Parathyroid adenoma (tissue), 2 donors: Measurements from ENCODE around the gene SPOCK1.

Experiments
- H2AFZ ChIP-seq: fragments of 300-600 bp; sonication (generic); one replicate; pipeline ENCODE4 v1.7.0; 2017; ENCODE audit warnings: antibody characterized with exemption, mild to moderate bottlenecking
- H3K27ac ChIP-seq: fragments of 300-600 bp; sonication (generic); one replicate; pipeline ENCODE4 v1.7.0; 2017
- H3K27me3 ChIP-seq: fragments of 300-600 bp; sonication (generic); one replicate; pipeline ENCODE4 v1.7.0; 2017; ENCODE audit warnings: low read length; ENCODE audit not compliant: control insufficient read depth, insufficient read depth
- H3K36me3 ChIP-seq: fragments of 300-600 bp; sonication (generic); one replicate; pipeline ENCODE4 v1.7.0; 2017; ENCODE audit warnings: low read length; ENCODE audit not compliant: control insufficient read depth, insufficient read depth
- H3K4me1 ChIP-seq: fragments of 300-600 bp; sonication (generic); one replicate; pipeline ENCODE4 v1.7.0; 2017; ENCODE audit warnings: control low read depth
- H3K4me2 ChIP-seq: fragments of 300-600 bp; sonication (generic); one replicate; pipeline ENCODE4 v1.7.0; 2017; ENCODE audit warnings: low read length
- H3K4me3 ChIP-seq: fragments of 300-600 bp; sonication (generic); one replicate; pipeline ENCODE4 v1.7.0; 2017; ENCODE audit warnings: low read depth, low read length
- H3K79me2 ChIP-seq: fragments of 300-600 bp; sonication (generic); one replicate; pipeline ENCODE4 v1.7.0; 2017; ENCODE audit warnings: control low read depth
- H3K9ac ChIP-seq: fragments of 300-600 bp; sonication (generic); one replicate; pipeline ENCODE4 v1.7.0; 2017; ENCODE audit warnings: mild to moderate bottlenecking
- H3K9me3 ChIP-seq: fragments of 300-600 bp; sonication (generic); one replicate; pipeline ENCODE4 v1.7.0; 2017; ENCODE audit warnings: low read length; ENCODE audit not compliant: control insufficient read depth
- TF ChIP-seq, protein P1 (sequence below): fragments of 300-600 bp; sonication (generic); IDR thresholded peaks from one replicate; pipeline ENCODE4 v1.7.0; 2017; ENCODE audit warnings: antibody characterized with exemption, mild to moderate bottlenecking
- donor health status: primary hyperparathyroidism.

The SPOCK1 gene

DNA sequence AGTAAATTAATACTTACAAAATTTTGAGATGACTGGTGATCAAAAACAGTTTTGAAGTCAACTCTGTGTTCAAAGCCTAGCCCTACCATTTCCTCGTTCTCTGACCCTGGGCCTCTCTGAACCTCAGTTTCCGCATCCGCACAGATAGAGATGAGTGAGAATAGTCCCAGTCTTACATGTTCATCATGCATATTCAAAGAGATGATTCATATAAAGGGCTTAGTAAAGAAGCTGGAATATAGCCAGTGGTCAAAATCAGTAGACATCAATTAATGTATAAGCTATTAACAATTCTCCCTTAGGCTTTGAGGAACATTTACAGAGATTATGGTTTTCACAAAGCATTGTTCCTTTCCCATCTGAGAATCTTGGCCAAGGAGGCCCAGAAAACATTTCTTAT is 250.6 kb downstream of the SPOCK1 start:
- Histone ChIP-seq H3K4me2 (no peak overlapping the region), H3K4me1 (no peaks in the 10 kb centered on the region), H3K9me3 (no peaks in the 10 kb centered on the region), H2AFZ (no peak overlapping the region), H3K27me3 (no peaks in the 10 kb centered on the region), H3K27ac (no peak overlapping the region), H3K9ac (no peak overlapping the region), H3K79me2 (no peaks in the 10 kb centered on the region), H3K36me3 (no peaks in the 10 kb centered on the region), H3K4me3 (no peak overlapping the region)
- TF ChIP-seq, protein P1, sequence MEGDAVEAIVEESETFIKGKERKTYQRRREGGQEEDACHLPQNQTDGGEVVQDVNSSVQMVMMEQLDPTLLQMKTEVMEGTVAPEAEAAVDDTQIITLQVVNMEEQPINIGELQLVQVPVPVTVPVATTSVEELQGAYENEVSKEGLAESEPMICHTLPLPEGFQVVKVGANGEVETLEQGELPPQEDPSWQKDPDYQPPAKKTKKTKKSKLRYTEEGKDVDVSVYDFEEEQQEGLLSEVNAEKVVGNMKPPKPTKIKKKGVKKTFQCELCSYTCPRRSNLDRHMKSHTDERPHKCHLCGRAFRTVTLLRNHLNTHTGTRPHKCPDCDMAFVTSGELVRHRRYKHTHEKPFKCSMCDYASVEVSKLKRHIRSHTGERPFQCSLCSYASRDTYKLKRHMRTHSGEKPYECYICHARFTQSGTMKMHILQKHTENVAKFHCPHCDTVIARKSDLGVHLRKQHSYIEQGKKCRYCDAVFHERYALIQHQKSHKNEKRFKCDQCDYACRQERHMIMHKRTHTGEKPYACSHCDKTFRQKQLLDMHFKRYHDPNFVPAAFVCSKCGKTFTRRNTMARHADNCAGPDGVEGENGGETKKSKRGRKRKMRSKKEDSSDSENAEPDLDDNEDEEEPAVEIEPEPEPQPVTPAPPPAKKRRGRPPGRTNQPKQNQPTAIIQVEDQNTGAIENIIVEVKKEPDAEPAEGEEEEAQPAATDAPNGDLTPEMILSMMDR, result no peak

DNA sequence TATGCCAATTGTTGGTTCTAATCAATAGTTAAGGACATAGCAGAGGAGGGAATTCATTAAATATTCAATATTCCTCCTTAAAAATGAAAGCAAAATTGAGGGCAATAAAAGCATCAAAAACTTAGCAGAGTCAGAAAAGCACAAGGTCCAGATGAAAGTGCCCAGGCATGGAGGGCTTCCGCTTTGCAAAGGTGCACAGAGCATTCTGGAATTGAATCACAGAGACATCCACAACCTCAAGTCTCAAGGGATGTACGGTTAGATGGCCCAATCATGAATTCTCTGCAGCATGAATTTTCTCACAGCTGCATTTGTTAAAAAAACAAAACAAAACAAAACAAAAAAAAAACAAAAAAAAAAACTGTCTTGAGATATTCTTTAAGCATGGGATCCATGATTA is 253.7 kb downstream of the SPOCK1 start:
- Histone ChIP-seq H3K9ac (no peak overlapping the region), H2AFZ (no peak overlapping the region), H3K27me3 (no peaks in the 10 kb centered on the region), H3K4me2 (no peak overlapping the region), H3K4me1 (no peaks in the 10 kb centered on the region), H3K36me3 (no peaks in the 10 kb centered on the region), H3K27ac (no peak overlapping the region), H3K79me2 (no peaks in the 10 kb centered on the region), H3K9me3 (no peaks in the 10 kb centered on the region), H3K4me3 (no peak overlapping the region)
- TF ChIP-seq, protein P1, result no peak

DNA sequence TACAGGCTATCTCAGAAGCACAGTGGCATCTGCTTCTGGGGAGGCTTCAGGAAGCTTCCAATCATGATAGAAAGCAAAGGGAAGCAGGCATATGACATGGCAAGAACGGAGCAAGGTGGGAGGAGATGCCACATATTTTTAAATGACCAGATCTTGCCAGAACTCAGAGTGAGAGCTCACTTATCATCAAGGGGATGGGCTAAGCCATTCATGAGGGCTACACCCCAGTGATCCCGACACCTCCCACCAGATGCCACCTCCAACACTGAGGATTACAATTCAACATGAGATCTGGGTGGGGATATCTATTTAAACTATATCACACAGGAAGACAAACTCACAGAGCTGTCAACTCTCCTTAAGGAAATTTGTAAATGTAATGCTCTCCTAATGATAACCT is 258.8 kb downstream of the SPOCK1 start:
- no peak overlapping the region for H3K4me2 ChIP-seq
- H3K4me1 ChIP-seq, result no peaks in the 10 kb centered on the region
- H3K9ac ChIP-seq, result no peak overlapping the region
- H3K27ac ChIP-seq, result no peak overlapping the region
- no peak overlapping the region for H2AFZ ChIP-seq
- H3K9me3 ChIP-seq, result no peaks in the 10 kb centered on the region
- H3K27me3 ChIP-seq, result no peaks in the 10 kb centered on the region
- no peaks in the 10 kb centered on the region for H3K79me2 ChIP-seq
- TF ChIP-seq, protein P1, result no peak
- H3K4me3 ChIP-seq, result no peak overlapping the region
- H3K36me3 ChIP-seq, result no peaks in the 10 kb centered on the region

DNA sequence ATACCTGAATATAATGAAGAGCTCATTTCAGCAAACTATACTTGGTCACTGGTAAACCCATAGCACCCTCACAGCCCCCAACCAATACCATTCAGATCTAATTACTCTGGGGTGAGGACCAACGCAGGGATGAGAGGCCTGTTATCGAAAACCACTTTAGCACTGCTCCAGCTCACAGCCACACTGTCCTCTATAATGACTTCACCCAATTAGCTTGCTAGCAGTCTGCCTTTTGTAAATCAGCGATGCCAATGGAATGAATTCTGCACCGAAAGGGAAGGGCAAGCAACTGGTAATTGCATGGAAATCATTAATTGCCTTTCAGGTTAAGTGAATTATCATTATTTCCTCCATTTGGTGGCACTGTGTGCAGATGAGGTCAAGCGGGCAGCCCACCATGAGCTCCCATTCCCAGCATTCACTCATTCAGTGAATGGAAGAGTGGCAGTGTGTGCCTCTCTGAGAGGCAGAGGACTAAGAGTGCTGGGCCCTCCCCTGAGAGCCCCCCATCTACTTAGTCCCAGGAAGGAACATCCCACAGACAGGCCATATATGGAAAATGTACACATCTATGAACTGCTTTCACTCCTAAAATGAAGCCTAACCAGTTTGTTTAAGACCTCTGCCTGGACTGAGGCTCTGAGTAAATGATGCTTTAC is 262.1 kb downstream of the SPOCK1 start:
- TF ChIP-seq, protein P1, result no peak
- no peak overlapping the region for H2AFZ ChIP-seq

DNA sequence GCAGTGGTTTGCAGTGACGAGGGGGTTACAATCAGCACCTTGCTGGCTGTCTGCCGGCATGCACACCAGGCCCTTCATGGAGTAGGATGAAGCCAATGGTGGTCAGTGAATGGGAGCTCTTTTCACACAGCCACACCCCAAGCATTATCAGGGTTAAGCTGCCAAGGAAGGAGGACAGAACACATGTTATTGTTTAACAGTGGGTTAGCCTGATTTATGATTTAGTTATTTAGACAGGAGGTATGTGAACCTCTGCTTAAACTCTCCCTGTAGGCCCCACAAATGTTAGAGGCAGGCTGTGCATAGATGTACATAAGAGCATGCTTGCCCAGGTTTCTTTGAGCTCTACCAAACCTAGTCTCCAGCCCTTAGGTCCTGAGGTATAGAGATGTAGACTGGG is 262.9 kb downstream of the SPOCK1 start:
- H3K9ac ChIP-seq, result no peak overlapping the region
- H3K4me3 ChIP-seq, result no peak overlapping the region
- no peak overlapping the region for H3K4me2 ChIP-seq
- H3K79me2 ChIP-seq, result no peaks in the 10 kb centered on the region
- TF ChIP-seq, protein P1, result no peak
- no peaks in the 10 kb centered on the region for H3K9me3 ChIP-seq
- no peaks in the 10 kb centered on the region for H3K27me3 ChIP-seq
- H3K27ac ChIP-seq, result no peak overlapping the region
- no peaks in the 10 kb centered on the region for H3K4me1 ChIP-seq
- no peaks in the 10 kb centered on the region for H3K36me3 ChIP-seq
- no peak overlapping the region for H2AFZ ChIP-seq

More for the DNA sequence above, 262.1 kb downstream of the SPOCK1 start:
- Histone ChIP-seq H3K4me3 (no peak overlapping the region), H3K4me1 (no peaks in the 10 kb centered on the region), H3K27me3 (no peaks in the 10 kb centered on the region), H3K36me3 (no peaks in the 10 kb centered on the region), H3K9ac (no peak overlapping the region), H3K4me2 (no peak overlapping the region), H3K9me3 (no peaks in the 10 kb centered on the region), H3K79me2 (no peaks in the 10 kb centered on the region), H3K27ac (no peak overlapping the region)
